Naive B cell (primary cell): ENCODE results near the gene ARFGAP3. TPM values are rescaled to one million over a fixed set of nuclear protein-coding genes. Genes with fewer than 3 reads are reported as not detected.

ENCODE experiments used
- ATAC-seq, 2 donors: fragments of 150-1000 bp; cut with Tn5 transposase; 2 replicates each; pipeline ENCODE4 v1.10.0; 2021; ENCODE audit warnings: low read depth in 2 of 2, mild to moderate bottlenecking in 2 of 2, moderate library complexity in 2 of 2
- DNase-seq: peaks from one replicate; pipeline ENCODE4 v3.0.0; 2022
- H3K27ac Mint-ChIP-seq, 6 donors: one replicate each; pipeline ENCODE4 v1.8.0; 2020 to 2022; ENCODE audit warnings: mild to moderate bottlenecking in 6 of 6, mixed read lengths in 6 of 6, moderate library complexity in 5 of 6, inconsistent platforms in 2 of 6
- H3K27me3 Mint-ChIP-seq, 3 donors: one replicate each; pipeline ENCODE4 v1.8.0; 2021 to 2022; ENCODE audit warnings: mixed read lengths in 3 of 3, mild to moderate bottlenecking in 1 of 3
- H3K36me3 Mint-ChIP-seq, 2 donors: one replicate each; pipeline ENCODE4 v1.8.0; 2020 to 2022; ENCODE audit warnings: mixed read lengths in 2 of 2, inconsistent platforms in 1 of 2, mild to moderate bottlenecking in 1 of 2
- H3K4me1 Mint-ChIP-seq, 3 donors: one replicate each; pipeline ENCODE4 v1.8.0; 2020 to 2022; ENCODE audit warnings: mixed read lengths in 3 of 3, inconsistent platforms in 1 of 3, mild to moderate bottlenecking in 1 of 3, moderate library complexity in 1 of 3
- H3K4me3 Mint-ChIP-seq, 8 donors: one replicate each; pipeline ENCODE4 v1.8.0; 2020 to 2022; ENCODE audit warnings: mild to moderate bottlenecking in 8 of 8, mixed read lengths in 8 of 8, moderate library complexity in 8 of 8, inconsistent platforms in 2 of 8
- H3K9me3 Mint-ChIP-seq, 7 donors: one replicate each; pipeline ENCODE4 v1.8.0; 2020 to 2022; ENCODE audit warnings: mixed read lengths in 7 of 7, mild to moderate bottlenecking in 5 of 7, inconsistent platforms in 2 of 7, moderate library complexity in 1 of 7
- polyA plus RNA-seq, 6 donors: library from polyadenylated mRNA; unstranded; fragments of 300-500 nt; fragmentation: Illumina TruSeq; gene quantifications; one replicate each; pipeline ENCODE4 v1.2.3, GENCODE V29; 2021; ENCODE audit warnings: low read depth in 6 of 6

ARFGAP3 gene, protein sequence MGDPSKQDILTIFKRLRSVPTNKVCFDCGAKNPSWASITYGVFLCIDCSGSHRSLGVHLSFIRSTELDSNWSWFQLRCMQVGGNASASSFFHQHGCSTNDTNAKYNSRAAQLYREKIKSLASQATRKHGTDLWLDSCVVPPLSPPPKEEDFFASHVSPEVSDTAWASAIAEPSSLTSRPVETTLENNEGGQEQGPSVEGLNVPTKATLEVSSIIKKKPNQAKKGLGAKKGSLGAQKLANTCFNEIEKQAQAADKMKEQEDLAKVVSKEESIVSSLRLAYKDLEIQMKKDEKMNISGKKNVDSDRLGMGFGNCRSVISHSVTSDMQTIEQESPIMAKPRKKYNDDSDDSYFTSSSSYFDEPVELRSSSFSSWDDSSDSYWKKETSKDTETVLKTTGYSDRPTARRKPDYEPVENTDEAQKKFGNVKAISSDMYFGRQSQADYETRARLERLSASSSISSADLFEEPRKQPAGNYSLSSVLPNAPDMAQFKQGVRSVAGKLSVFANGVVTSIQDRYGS
- polyA plus RNA-seq = 10 to 100 TPM; 24.2 to 48.6 (median 35.3) TPM

DNA sequence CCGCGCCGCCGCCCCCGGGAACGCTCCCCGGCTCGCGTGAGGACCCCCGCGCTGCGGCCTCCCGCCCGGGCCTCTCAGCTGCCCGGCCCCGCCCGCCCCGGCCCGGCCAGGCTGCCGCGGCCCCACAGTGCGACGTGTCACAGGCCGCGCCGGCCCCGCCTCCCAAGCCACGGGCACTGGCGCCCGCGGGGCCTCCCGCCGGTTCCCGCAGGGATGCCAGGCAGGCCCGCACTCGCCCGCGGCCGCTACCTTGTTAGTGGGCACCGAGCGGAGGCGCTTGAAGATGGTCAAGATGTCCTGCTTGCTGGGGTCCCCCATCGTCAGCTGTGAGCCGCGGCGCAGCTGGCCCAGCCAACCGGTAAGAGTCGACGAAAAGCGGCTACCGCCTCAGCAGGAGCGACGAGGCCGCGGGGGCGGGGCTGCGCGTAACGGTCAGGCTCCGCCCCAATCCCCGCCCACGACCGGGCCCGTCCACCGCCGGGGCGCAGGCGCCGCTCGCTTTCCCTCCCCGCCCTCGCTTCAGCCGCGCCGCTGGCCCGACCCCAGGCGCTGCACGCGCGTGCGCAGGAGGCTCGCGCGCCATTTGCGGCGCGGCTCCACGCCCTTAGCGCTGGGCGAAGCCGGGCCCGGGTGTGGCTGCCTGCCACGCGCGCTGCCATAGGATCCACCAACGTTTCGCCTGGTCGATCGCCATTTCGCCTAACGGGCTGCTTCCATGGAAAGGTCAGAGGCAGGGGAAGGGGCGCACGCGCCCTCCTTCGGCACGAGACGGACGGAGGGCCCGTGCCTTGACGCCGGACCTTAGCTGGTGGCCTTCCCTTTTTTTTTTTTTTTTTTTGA lies at the start of gene ARFGAP3:
Gene ARFGAP3, minus strand, starts transcription at position 409 of the 840 bp plus-strand sequence. Its CDS starts 91 bp downstream, at position 318.
- Mint-ChIP-seq H3K4me1 (peaks cover 10 to 52% (median 19%) of the 10 kb centered on the region in 3 donors), H3K36me3 (no peaks in the 10 kb centered on the region)

DNA sequence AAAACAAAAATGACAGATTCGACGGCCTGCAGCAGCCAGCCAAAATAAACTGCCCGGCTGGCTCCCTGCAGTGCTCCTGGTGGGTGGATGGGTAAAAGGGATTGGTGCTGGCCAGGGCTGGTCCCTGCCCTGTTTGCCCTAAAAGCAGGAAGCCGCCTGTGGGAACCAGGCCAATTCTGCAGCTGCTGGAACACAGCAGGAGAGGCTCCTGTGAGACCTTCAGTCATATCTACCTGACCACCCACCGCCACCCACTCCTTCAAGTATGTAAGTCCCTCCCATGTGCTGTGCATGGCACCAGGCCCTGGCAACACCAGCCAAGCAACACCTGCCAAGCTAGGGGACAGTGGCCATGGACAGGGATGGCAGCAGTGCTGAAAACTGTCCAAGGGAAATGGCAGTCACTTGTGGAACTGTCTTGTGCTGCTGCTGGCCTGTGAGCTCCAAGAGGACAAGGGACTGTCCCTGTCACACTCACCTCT lies 48.7 kb upstream of the ARFGAP3 start:
- Mint-ChIP-seq H3K36me3 (peaks cover 9 to 10% of the 10 kb centered on the region in 2 donors), H3K27ac (no peak overlapping the region)
- no peak for ATAC-seq

More for the DNA sequence above, at the start of gene ARFGAP3:
- Mint-ChIP-seq H3K4me3 (peak within 1 kb of the TSS; percentile 86 to 96 (median 91)), H3K27me3 (no peaks in the 10 kb centered on the region), H3K9me3 (no peaks in the 10 kb centered on the region), H3K27ac (peak within 1 kb of the TSS; percentile 81 to 96 (median 94))
- DNase-seq (peak; percentile 98), ATAC-seq (peak; percentile 82 to 86)

DNA sequence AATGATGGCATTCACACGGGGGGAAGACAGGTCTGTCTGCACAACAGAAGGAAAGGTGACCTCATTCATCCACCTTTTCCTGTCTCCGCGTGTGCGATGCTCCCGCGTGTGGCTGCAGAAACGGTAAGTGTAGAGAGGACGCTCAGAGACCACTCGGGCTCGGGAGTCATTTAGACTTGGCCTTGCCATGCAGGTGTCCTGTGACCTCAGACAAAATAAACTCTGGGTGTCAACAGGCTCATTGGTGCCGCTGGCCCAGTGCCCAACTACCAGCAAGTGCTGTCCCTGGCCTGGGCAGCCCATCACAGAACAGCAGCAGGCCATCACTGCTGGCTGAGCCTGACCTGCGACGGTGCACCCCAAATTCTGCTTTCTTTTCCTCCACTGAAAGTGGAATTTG lies 48.1 kb upstream of the ARFGAP3 start:
- Mint-ChIP-seq H3K9me3 (no peaks in the 10 kb centered on the region), H3K4me3 (no peak overlapping the region), H3K36me3 (peaks cover 9 to 10% of the 10 kb centered on the region in 2 donors), H3K4me1 (peaks cover 10 to 36% (median 22%) of the 10 kb centered on the region in 3 donors), H3K27ac (no peak overlapping the region), H3K27me3 (no peaks in the 10 kb centered on the region)
- no peak for ATAC-seq
- DNase-seq = no peak

More for the DNA sequence above, 48.7 kb upstream of the ARFGAP3 start:
- Mint-ChIP-seq H3K27me3 (no peaks in the 10 kb centered on the region), H3K4me1 (peaks cover 10 to 36% (median 22%) of the 10 kb centered on the region in 3 donors), H3K4me3 (no peak overlapping the region), H3K9me3 (no peaks in the 10 kb centered on the region)
- no peak for DNase-seq

DNA sequence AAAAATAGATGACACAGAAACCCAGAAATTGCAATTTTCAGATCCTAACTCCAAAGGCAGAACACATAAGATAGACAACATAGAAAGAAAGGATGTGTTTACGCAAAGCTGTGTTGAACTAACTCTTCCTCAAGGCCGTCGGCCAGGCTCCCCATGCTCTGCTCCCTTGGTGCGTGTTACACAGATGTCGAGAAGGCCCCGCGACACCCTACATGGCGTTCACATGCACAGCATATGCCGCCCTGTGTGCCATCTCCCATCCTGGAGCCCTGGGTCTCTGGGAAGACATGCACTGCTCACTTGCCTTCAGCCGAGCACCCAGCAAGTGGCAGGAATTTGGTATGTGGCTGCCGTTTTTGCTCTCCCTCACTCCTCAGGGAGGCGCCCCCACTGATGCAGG lies 47.0 kb upstream of the ARFGAP3 start:
- ATAC-seq = no peak
- H3K27ac Mint-ChIP-seq = peak overlapping the region in 2 of 6 donors; percentile 11 to 81
- no peak for DNase-seq
- H3K36me3 Mint-ChIP-seq = peaks cover 8 to 10% of the 10 kb centered on the region in 2 donors
- no peaks in the 10 kb centered on the region for H3K27me3 Mint-ChIP-seq
- no peak overlapping the region for H3K4me3 Mint-ChIP-seq
- H3K9me3 Mint-ChIP-seq = no peaks in the 10 kb centered on the region
- H3K4me1 Mint-ChIP-seq = peaks cover 14 to 36% (median 25%) of the 10 kb centered on the region in 3 donors

DNA sequence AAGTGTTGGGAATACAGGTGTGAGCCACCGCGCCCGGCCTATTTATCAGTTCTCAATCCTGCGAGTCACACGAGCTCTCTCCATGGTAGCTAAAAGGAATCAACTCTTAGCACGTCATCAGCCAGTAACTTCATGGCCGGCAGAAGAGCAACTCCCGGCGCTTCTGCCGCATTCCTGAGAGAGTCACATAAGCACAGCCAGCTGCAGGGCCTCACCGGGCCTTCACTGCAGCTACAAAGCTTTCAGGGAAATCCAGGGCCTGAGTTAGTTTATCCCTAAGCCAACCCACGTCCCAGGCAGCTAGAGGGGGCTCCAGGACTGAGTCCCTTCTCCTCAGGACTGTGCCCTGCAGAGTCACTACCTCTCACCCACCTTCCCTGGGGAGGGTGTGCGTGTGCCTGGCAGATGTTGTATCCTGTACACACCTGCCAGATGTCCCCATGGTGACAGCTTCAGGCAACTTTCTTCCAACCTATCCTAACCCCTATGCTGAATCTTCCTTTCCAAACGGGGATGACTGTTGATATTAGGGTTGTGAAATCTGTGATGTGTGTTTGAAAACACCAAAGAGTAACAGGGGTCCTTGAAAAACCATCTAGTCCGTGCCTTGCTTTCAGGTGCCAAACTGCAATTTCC lies 45.9 kb upstream of the ARFGAP3 start:
- no peaks in the 10 kb centered on the region for H3K9me3 Mint-ChIP-seq
- no peak overlapping the region for H3K4me3 Mint-ChIP-seq
- ATAC-seq = no peak
- peaks cover 14 to 39% (median 26%) of the 10 kb centered on the region in 3 donors for H3K4me1 Mint-ChIP-seq
- H3K27me3 Mint-ChIP-seq = no peaks in the 10 kb centered on the region
- DNase-seq = no peak
- peak overlapping the region in 1 of 6 donors; percentile 96 for H3K27ac Mint-ChIP-seq
- peaks cover 0 to 4% of the 10 kb centered on the region in 2 donors for H3K36me3 Mint-ChIP-seq

DNA sequence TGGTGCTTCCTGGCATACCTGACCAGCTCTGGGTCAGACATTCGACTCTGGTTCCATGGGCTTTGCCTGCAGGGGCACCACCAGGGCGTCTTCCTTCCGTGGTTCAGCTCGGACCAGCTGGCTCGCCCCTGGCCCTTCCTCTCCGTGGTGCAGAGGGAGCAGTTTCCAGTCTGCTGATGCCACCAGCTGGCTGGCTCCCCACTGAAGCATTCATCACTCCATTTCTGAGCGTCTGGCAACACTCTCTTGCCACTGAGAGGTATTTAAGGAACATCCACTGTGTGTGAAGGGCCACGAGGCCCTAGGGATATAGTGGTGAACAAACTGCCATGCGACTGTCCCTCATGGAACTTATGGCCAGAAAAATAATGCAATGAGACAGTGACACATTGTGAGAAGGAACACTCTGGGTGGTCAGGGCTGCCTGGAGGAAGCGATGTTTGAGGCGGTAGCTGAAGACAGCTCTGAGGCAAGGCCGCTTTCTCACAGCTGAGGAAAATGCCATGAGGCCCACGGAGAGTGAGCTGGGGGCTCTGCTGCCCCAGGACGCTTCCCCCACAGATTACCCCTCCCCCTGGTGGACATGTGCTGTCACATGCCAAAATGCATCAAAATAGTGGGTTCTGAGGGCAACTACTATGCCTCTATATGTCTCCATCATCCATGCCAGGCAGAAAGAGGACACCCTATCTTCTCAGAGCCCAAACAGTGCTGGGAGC lies 44.9 kb upstream of the ARFGAP3 start:
- no peak for ATAC-seq
- no peaks in the 10 kb centered on the region for H3K27me3 Mint-ChIP-seq
- peak overlapping the region in 2 of 6 donors; percentile 47 to 85 for H3K27ac Mint-ChIP-seq
- H3K9me3 Mint-ChIP-seq = no peaks in the 10 kb centered on the region
- DNase-seq = no peak
- peaks cover 19 to 43% (median 26%) of the 10 kb centered on the region in 3 donors for H3K4me1 Mint-ChIP-seq
- no peak overlapping the region for H3K4me3 Mint-ChIP-seq
- H3K36me3 Mint-ChIP-seq = peaks cover 0 to 4% of the 10 kb centered on the region in 2 donors

DNA sequence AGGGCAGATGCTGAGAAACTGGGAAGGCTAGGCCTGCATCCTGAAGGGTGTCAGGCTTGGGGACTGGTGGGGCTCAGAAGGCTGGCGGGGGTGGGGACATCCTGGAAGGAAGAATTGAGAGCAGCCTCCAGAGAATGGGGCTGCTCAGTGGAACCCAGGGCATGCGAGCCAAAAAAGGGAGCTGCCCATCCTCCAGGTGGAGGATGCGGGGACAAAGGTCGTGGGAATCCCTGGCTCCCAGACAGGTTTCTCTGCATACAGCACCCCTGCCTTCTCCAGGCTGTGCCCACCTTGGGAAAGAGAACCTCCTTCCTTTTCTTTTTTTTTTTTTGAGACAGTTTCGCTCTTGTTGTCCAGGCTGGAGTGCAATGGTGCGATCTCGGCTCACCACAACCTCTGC lies 40.9 kb upstream of the ARFGAP3 start:
- H3K9me3 Mint-ChIP-seq = no peaks in the 10 kb centered on the region
- no peak for ATAC-seq
- H3K27ac Mint-ChIP-seq = peak overlapping the region in 1 of 6 donors; percentile 92
- H3K27me3 Mint-ChIP-seq = no peaks in the 10 kb centered on the region
- H3K4me3 Mint-ChIP-seq = no peak overlapping the region
- no peaks in the 10 kb centered on the region for H3K36me3 Mint-ChIP-seq
- DNase-seq = no peak
- peaks cover 43 to 68% (median 45%) of the 10 kb centered on the region in 3 donors for H3K4me1 Mint-ChIP-seq

DNA sequence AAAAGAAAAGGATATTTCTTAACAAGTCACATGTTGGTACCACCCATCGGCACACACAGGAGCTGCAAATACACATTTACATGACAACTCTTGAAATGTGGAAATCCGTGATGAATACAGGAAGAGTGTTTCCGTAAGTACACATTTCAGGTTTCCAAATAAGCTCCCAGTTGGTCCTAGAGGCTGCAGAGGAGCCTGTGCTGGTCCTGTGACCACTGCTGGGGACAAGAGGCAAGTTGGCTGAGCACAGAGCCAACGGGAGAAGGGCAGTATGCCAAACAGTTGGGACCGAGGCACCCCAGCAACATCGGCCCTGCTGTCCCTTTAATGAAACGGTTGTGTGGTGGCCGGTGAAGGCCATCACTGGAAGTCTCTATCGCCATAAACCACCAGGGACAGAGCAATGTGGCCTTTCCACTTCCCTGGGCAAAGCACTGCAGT lies 38.5 kb upstream of the ARFGAP3 start:
- no peak for ATAC-seq
- Mint-ChIP-seq H3K4me3 (peak overlapping the region in 7 of 8 donors; percentile 15 to 88 (median 65)), H3K4me1 (peaks cover 43 to 75% (median 45%) of the 10 kb centered on the region in 3 donors)

DNA sequence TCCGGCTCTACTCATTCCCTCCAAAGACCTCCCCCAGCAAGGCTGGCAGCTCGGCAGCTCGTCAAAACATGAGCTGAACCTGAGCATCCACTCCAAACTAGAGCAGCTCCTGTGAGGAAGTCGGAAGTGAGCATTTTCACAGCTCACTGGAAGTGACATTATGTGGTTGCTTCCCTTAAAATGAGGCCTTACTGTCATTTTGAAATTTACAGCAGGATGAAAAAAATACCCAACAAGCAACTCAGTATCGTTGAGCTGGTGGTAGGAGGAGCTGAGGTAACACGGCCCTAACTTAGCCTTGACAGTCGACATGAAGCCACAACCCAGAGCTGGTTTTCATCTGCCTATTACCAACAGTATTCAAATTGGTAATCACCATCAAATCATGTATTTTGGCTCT lies 38.0 kb upstream of the ARFGAP3 start:
- Mint-ChIP-seq H3K36me3 (no peaks in the 10 kb centered on the region), H3K4me3 (peak overlapping the region in 7 of 8 donors; percentile 15 to 88 (median 65)), H3K27me3 (no peaks in the 10 kb centered on the region), H3K4me1 (peaks cover 41 to 78% (median 45%) of the 10 kb centered on the region in 3 donors), H3K9me3 (no peaks in the 10 kb centered on the region), H3K27ac (peak overlapping the region; percentile 59 to 98 (median 90))
- DNase-seq (peak; percentile 54), ATAC-seq (peak; percentile 83 to 86)

More for the DNA sequence above, 38.5 kb upstream of the ARFGAP3 start:
- Mint-ChIP-seq H3K27me3 (no peaks in the 10 kb centered on the region), H3K27ac (peak overlapping the region; percentile 59 to 98 (median 90)), H3K9me3 (no peaks in the 10 kb centered on the region), H3K36me3 (no peaks in the 10 kb centered on the region)
- DNase-seq = no peak

DNA sequence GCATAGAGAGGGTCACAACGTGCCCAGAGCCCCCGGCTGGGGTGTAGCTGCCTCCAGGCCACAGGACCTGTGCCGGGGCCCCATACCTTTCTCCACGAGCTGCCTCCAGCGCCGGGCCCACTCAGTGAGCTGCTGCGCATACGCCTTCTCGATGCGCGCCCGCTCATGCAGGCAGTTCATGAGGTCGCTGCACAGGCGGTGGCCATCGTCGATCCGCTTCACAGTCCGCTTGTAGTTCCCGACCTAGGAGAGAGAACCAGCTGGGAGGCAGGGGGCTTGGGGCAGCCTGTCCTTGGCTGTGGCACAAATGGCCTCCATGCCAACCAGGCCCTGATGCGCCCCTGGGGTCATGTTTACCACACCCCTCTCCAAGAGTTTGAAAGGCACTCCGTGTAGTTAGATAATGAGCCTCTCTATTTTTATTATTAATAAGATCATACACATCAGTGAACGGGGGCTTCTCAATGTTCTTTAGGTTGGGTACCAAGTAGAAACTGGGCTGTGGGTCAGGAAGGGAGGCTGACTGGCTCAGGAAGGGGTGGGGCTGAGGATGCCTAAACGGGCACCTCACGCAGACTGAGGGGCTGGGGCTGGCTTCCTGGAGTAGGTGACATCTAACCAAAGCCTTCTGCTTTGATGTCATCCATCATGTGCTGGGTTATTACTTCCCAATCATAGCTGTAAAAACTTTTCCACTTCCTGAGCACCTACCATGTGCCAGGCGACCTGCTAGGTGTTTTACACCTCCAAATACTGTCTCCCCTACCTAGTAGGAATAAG lies 36.5 kb upstream of the ARFGAP3 start:
- DNase-seq = no peak
- Mint-ChIP-seq H3K9me3 (no peaks in the 10 kb centered on the region), H3K4me1 (peaks cover 45 to 89% (median 50%) of the 10 kb centered on the region in 3 donors), H3K36me3 (peaks cover 0 to 12% of the 10 kb centered on the region in 2 donors), H3K27ac (peak overlapping the region; percentile 49 to 92 (median 87)), H3K4me3 (peak overlapping the region in 5 of 8 donors; percentile 3 to 88 (median 28)), H3K27me3 (no peaks in the 10 kb centered on the region)
- peak; percentile 18 to 36 for ATAC-seq

DNA sequence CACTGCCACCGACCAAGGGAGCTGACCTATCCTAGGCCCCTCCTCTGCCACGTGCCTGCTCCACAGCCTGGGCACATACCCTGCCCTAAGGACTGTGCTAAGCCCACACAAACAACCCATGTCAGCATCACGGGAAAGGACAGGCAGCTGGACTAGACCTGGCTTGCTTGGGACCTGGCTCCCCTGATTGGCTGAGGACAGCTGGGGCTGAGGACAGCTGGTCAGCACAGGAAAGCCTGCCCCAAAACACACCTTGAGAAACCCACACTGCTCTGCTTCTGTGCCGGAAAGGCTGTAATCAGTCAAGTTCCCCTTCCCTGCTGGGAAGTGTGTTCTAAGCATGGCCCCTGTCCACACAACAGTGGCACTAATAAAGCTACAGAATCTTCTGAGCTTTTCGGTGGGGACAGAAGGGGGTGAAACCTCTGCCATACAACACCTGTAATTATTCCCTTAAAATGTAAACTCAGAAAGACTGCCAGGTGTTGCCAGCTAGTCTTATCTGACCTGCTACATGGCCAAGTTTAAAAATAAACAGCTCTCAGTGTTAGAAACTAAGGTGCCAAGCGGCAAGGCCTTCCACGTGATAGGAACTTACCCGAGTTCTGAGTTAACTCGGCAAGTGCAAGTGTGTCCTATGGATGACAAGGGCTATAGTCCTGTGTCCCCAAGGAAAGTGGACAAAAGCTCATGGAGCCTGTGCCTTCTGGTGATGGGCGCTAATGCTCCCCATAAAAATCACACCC lies 35.7 kb upstream of the ARFGAP3 start:
- peak overlapping the region in 5 of 6 donors; percentile 37 to 90 (median 75) for H3K27ac Mint-ChIP-seq
- peaks cover 50 to 94% (median 59%) of the 10 kb centered on the region in 3 donors for H3K4me1 Mint-ChIP-seq
- H3K27me3 Mint-ChIP-seq = no peaks in the 10 kb centered on the region
- DNase-seq (no peak), ATAC-seq (no peak)
- H3K9me3 Mint-ChIP-seq = no peaks in the 10 kb centered on the region
- peaks cover 0 to 17% of the 10 kb centered on the region in 2 donors for H3K36me3 Mint-ChIP-seq
- H3K4me3 Mint-ChIP-seq = no peak overlapping the region
